Esophagus muscularis mucosa (tissue), 4 donors: ENCODE measurements around the gene P3H3. TPM values are rescaled to one million over a fixed set of nuclear protein-coding genes. Genes with fewer than 3 reads are reported as not detected.

ENCODE experiments used
- DNase-seq: peaks from one replicate; pipeline ENCODE4 v3.0.0-alpha.2; 2017; ENCODE audit errors: extremely low spot score
- H3K27ac ChIP-seq, 4 donors: fragments of 200-600 bp; sonication (generic); replicated peaks in 1 of 4; 1 replicate in 3 of 4; 2 replicates in 1 of 4; pipeline ENCODE4 v1.5.1; 2016 to 2019; ENCODE audit warnings: mild to moderate bottlenecking in 1 of 4
- H3K27me3 ChIP-seq, 4 donors: fragments of 200-600 bp; sonication (generic); one replicate each; pipeline versions ENCODE4 v1.5.1 to v1.6.0; 2016 to 2019
- H3K36me3 ChIP-seq, 4 donors: fragments of 200-600 bp; sonication (generic); one replicate each; pipeline ENCODE4 v1.5.1; 2016 to 2019
- H3K4me1 ChIP-seq, 4 donors: fragments of 200-600 bp; sonication (generic); one replicate each; pipeline ENCODE4 v1.5.1; 2016 to 2019
- H3K4me3 ChIP-seq, 4 donors: fragments of 200-600 bp; sonication (generic); 1 replicate in 2 of 4; 2 replicates in 2 of 4; pipeline ENCODE4 v1.5.1; 2016 to 2019; ENCODE audit warnings: mild to moderate bottlenecking in 4 of 4, moderate library complexity in 1 of 4
- H3K9me3 ChIP-seq, 4 donors: fragments of 200-600 bp; sonication (generic); 1 replicate in 3 of 4; 2 replicates in 1 of 4; pipeline ENCODE4 v1.5.1; 2016 to 2019
- EP300 ChIP-seq: sonication (generic); formaldehyde crosslinking; IDR thresholded peaks from one replicate; pipeline ENCODE4 v1.6.1; 2017; ENCODE audit warnings: antibody characterized with exemption
- POLR2A ChIP-seq: fragments of 450-650 bp; IDR thresholded peaks from one replicate; pipeline ENCODE4 v1.6.1; 2017; ENCODE audit warnings: antibody characterized with exemption, moderate library complexity, mild to moderate bottlenecking, low read depth
- POLR2AphosphoS5 ChIP-seq, 2 donors: sonication (generic); formaldehyde crosslinking; IDR thresholded peaks; one replicate each; pipeline ENCODE4 v1.6.1; 2017; ENCODE audit warnings: antibody characterized with exemption in 2 of 2
- WGBS: methylation state at CpG from one replicate; pipeline ENCODE4 v1.1.5; 2018; 5-methylcytosine and 5-hydroxymethylcytosine counted together
- intact Hi-C: fragments of 100-400 bp; cut with DNase I; formaldehyde crosslinking; loops from one replicate; pipeline ENCODE4 v1.15.1; 2023
- total RNA-seq, 4 donors: library from RNA; depleted of rRNA; stranded (reverse); fragments of >200 nt; gene quantifications; one replicate each; pipeline versions ENCODE4 v1.1.0 to v1.2.1, GENCODE V29; 2016
- TF ChIP-seq, protein P1 (sequence below), 3 experiments: fragments of 200-600 bp in 2 of 3; fragments of 450-650 bp in 1 of 3; sonication (generic) in 2 of 3; IDR thresholded peaks; one replicate each; pipeline ENCODE4 v1.5.1; 2017 to 2019; ENCODE audit warnings: antibody characterized with exemption in 3 of 3, mild to moderate bottlenecking in 2 of 3, moderate library complexity in 1 of 3

P3H3 gene
- total RNA-seq, 4 donors from 2014 or later = 16.4 to 30.7 (median 26.8) TPM

DNA sequence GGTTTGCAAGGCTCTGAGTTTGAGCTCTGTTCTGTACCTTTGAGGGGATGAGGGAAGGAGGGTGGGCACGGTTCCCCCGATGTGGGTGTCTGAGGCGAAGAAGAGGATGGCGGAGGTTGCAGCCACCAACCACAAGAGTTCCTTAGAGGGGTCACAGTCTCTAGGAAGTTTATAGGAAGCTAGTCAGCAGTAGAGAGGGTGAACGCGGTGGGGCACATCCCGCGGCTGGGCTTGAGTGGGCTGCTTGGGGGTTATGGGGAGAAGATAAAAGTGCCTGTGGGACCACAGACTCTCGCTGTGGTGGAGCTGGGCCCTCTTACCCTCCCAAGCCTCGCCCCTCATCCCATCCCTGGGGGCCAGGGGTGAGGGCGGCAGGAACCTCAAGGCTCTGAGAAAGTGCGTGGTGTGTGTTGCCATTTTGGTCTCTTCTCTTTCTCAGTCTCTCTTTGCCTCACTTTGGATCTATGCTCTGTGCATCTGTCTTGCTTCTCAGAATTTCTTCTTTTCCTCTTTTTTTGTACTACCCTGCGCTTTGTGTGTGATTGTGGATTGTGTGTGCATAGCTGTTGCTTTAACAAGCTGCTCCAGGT, 36.2 kb upstream of the P3H3 start:
- WGBS = 81% methylated on average over 13 of the region's 13 CpGs
- peak overlapping the region in 1 of 4 donors; percentile 29 for H3K4me3 ChIP-seq
- H3K27ac ChIP-seq = peak overlapping the region in 2 of 4 donors; percentile 2 to 32
- no peaks in the 10 kb centered on the region for H3K36me3 ChIP-seq
- peaks cover 0 to 12% (median 6%) of the 10 kb centered on the region in 4 donors for H3K4me1 ChIP-seq
- H3K27me3 ChIP-seq = peaks cover 0 to 5% (median 0%) of the 10 kb centered on the region in 4 donors
- intact Hi-C loops = no loop called here
- TF ChIP-seq POLR2AphosphoS5 (IDR thresholded peaks at IDR 0.05) (no peak), POLR2A (no peak), EP300 (no peak)
- TF ChIP-seq, protein P1, sequence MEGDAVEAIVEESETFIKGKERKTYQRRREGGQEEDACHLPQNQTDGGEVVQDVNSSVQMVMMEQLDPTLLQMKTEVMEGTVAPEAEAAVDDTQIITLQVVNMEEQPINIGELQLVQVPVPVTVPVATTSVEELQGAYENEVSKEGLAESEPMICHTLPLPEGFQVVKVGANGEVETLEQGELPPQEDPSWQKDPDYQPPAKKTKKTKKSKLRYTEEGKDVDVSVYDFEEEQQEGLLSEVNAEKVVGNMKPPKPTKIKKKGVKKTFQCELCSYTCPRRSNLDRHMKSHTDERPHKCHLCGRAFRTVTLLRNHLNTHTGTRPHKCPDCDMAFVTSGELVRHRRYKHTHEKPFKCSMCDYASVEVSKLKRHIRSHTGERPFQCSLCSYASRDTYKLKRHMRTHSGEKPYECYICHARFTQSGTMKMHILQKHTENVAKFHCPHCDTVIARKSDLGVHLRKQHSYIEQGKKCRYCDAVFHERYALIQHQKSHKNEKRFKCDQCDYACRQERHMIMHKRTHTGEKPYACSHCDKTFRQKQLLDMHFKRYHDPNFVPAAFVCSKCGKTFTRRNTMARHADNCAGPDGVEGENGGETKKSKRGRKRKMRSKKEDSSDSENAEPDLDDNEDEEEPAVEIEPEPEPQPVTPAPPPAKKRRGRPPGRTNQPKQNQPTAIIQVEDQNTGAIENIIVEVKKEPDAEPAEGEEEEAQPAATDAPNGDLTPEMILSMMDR (IDR thresholded peaks at IDR 0.05) = no peak
- DNase-seq = no peak
- H3K9me3 ChIP-seq = no peaks in the 10 kb centered on the region

DNA sequence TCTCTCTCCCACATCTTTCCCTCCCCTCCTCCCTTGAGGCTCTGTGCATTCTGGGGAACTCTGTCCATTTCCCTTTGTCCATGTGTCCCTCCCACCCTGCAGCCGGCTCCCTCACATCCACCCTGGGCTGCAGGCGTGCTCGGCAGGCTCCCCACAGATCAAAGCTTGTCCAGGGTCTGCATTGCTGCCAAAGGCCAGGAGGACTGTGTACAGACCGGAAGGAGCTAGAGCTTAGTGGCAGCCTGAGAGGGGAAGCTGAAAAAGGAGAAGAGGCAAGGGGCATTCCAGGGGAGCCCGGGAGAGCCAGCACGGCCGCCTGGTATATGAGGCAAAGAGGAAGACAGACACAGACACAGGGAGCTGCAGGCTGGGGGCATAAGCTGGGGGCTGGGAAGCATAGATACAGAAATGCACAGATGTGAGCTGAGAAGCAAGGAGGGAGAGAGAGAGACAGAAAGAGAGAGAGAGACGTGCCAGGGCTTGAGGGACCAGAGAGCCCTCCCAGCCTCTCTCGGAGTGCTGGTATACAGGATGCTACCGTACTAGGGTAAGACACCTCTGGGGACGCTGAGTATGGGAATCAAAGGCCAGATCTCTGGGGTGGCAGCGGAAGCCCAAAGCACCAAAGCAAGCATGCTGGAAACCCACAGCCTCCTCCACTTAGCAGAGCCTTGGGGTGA, 35.5 kb upstream of the P3H3 start:
- intact Hi-C loops = no loop called here
- H3K27me3 ChIP-seq = peaks cover 0 to 5% (median 0%) of the 10 kb centered on the region in 4 donors
- no peaks in the 10 kb centered on the region for H3K9me3 ChIP-seq
- no peak for DNase-seq
- H3K4me1 ChIP-seq = peaks cover 0 to 12% (median 6%) of the 10 kb centered on the region in 4 donors
- H3K36me3 ChIP-seq = no peaks in the 10 kb centered on the region
- H3K4me3 ChIP-seq = no peak overlapping the region
- WGBS = 23% methylated on average over 12 of the region's 12 CpGs
- peak overlapping the region in 1 of 4 donors; percentile 2 for H3K27ac ChIP-seq
- TF ChIP-seq POLR2AphosphoS5 (IDR thresholded peaks at IDR 0.05) = no peak
- TF ChIP-seq POLR2A = no peak
- TF ChIP-seq EP300 = no peak
- TF ChIP-seq, protein P1 (IDR thresholded peaks at IDR 0.05) = no peak

DNA sequence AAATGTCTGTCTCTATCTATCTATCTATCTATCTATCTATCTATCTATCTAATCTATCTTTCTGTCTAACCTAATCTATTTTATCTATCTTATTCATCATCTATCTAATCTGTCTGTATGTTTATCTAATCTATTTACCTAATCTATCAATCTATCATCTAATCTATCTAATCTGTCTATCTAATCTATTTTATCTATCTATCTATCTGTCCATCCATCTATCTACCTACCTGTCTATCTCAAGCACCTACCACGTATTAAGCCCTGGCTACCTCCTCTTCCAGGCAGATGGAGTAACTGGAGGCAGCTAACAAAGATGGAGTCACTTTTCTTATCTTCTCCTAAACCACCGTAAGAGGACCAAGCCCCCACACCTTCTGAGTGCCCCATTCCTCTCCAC, 33.1 kb upstream of the P3H3 start:
- H3K36me3 ChIP-seq = no peaks in the 10 kb centered on the region
- intact Hi-C loops = no loop called here
- H3K4me1 ChIP-seq = peaks cover 0 to 12% (median 6%) of the 10 kb centered on the region in 4 donors
- 79% methylated on average over 2 of the region's 2 CpGs for WGBS
- TF ChIP-seq EP300 (no peak), POLR2A (no peak), POLR2AphosphoS5 (IDR thresholded peaks at IDR 0.05) (no peak)
- TF ChIP-seq, protein P1 (IDR thresholded peaks at IDR 0.05) = no peak
- H3K27me3 ChIP-seq = peaks cover 0 to 5% (median 0%) of the 10 kb centered on the region in 4 donors
- H3K4me3 ChIP-seq = no peak overlapping the region
- DNase-seq = no peak
- no peaks in the 10 kb centered on the region for H3K9me3 ChIP-seq
- H3K27ac ChIP-seq = no peak overlapping the region

DNA sequence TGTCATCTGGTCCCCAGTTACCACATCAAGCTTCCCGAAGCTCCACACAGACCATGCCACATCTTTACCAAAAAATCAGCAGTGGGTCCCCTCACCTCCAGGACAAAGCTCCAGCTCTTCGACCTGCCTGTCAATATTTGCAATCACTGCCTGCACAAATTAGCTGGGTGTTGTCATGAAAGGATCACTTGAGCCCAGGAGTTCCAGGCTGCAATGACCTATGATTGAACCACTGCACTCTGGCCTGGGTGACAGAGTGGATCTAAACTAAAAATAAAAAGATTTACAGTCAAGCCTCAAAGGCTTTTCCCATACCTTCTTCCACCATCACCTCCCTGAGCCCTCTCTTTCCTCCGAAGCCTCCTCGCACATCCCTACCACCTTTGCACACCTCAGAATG, 31.6 kb upstream of the P3H3 start:
- H3K9me3 ChIP-seq = no peaks in the 10 kb centered on the region
- peaks cover 0 to 12% (median 6%) of the 10 kb centered on the region in 4 donors for H3K4me1 ChIP-seq
- DNase-seq = no peak
- TF ChIP-seq, protein P1 (IDR thresholded peaks at IDR 0.05) = no peak
- TF ChIP-seq POLR2AphosphoS5 (IDR thresholded peaks at IDR 0.05) (no peak), POLR2A (no peak), EP300 (no peak)
- WGBS = 93% methylated on average over 4 of the region's 4 CpGs
- intact Hi-C loops = no loop called here
- H3K27me3 ChIP-seq = peaks cover 0 to 5% (median 0%) of the 10 kb centered on the region in 4 donors
- no peaks in the 10 kb centered on the region for H3K36me3 ChIP-seq
- no peak overlapping the region for H3K4me3 ChIP-seq
- no peak overlapping the region for H3K27ac ChIP-seq
